IMR-90 (cell line): Measurements from ENCODE around the gene DIAPH1. TPM values are rescaled to one million over a fixed set of nuclear protein-coding genes. Genes with fewer than 3 reads are reported as not detected.

Experiments
- ATAC-seq: fragments of 200-7000 bp; cut with Tn5 transposase; 2 replicates; pipeline ENCODE4 v1.9.1; 2020; ENCODE audit warnings: low read depth, mild to moderate bottlenecking, moderate library complexity
- BruUV-seq: library from RNA; stranded (reverse); fragments of 400-500 nt; replicated peaks from 2 replicates; lab custom pipeline; 2021; lab: Mats Ljungman, UMichigan
- CTCF ChIA-PET: fragments of 300-600 bp; formaldehyde crosslinking; extraction: SDS; loops from one replicate; lab custom pipeline; 2021; ENCODE audit warnings: antibody characterized with exemption; lab: Yijun Ruan, JAX
- POLR2A ChIA-PET: fragments of 300-600 bp; sonication (Branson Sonifier 250); formaldehyde crosslinking; loops from one replicate; lab custom pipeline; 2022; ENCODE audit warnings: antibody characterized with exemption; ENCODE audit not compliant: unreplicated experiment; lab: Charles Lee
- DNase-seq: peaks from one replicate; pipeline ENCODE4 v3.0.0; 2013
- H2AFZ ChIP-seq: replicated peaks from 2 replicates; pipeline ENCODE3; 2013; ENCODE audit warnings: low read length, mild to moderate bottlenecking; ENCODE audit not compliant: poor library complexity
- H2AK5ac ChIP-seq: 2 replicates; pipeline ENCODE4 v1.6.1; 2013; ENCODE audit warnings: low read depth, low read length, inconsistent platforms
- H2AK9ac ChIP-seq: replicated peaks from 2 replicates; pipeline ENCODE3; 2013; ENCODE audit warnings: mild to moderate bottlenecking, low read depth, low read length, moderate library complexity; ENCODE audit not compliant: poor library complexity
- H2BK120ac ChIP-seq: 2 replicates; pipeline ENCODE4 v1.6.1; 2013; ENCODE audit warnings: low read depth, low read length, inconsistent platforms
- H2BK15ac ChIP-seq: 3 replicates; pipeline ENCODE4 v1.6.1; 2013; ENCODE audit warnings: low read depth, low read length, inconsistent platforms
- H2BK20ac ChIP-seq: 2 replicates; pipeline ENCODE4 v1.6.1; 2013; ENCODE audit warnings: low read depth, mild to moderate bottlenecking, inconsistent platforms, low read length, moderate library complexity
- H2BK5ac ChIP-seq: 2 replicates; pipeline ENCODE4 v1.6.1; 2013; ENCODE audit warnings: mild to moderate bottlenecking, low read depth, low read length, inconsistent platforms; ENCODE audit not compliant: poor library complexity, severe bottlenecking
- H3K14ac ChIP-seq: replicated peaks from 2 replicates; pipeline ENCODE4 v1.6.1; 2013; ENCODE audit warnings: low read depth, low read length, inconsistent platforms
- H3K18ac ChIP-seq: 2 replicates; pipeline ENCODE4 v1.6.1; 2013; ENCODE audit warnings: low read depth, low read length, control low read depth
- H3K23ac ChIP-seq: 2 replicates; pipeline ENCODE4 v1.6.1; 2013; ENCODE audit warnings: low read depth, low read length, inconsistent platforms
- H3K27ac ChIP-seq: 2 replicates; pipeline ENCODE4 v1.5.1; 2013; ENCODE audit warnings: mild to moderate bottlenecking, control low read depth, low read length; ENCODE audit not compliant: insufficient read depth
- H3K27me3 ChIP-seq: 2 replicates; pipeline ENCODE4 v1.6.1; 2013; ENCODE audit warnings: low read length; ENCODE audit not compliant: control insufficient read depth, insufficient read depth
- H3K36me3 ChIP-seq: 2 replicates; pipeline ENCODE4 v1.6.1; 2013; ENCODE audit warnings: low read length, mixed read lengths; ENCODE audit not compliant: control insufficient read depth, insufficient read depth
- H3K4ac ChIP-seq: 2 replicates; pipeline ENCODE4 v1.6.1; 2013; ENCODE audit warnings: low read depth, low read length, inconsistent platforms
- H3K4me1 ChIP-seq: 2 replicates; pipeline ENCODE4 v1.6.1; 2013; ENCODE audit warnings: low read length, mixed read lengths; ENCODE audit not compliant: control insufficient read depth, insufficient read depth
- H3K4me2 ChIP-seq: 2 replicates; pipeline ENCODE4 v1.6.1; 2013; ENCODE audit warnings: low read depth, mild to moderate bottlenecking, control low read depth, low read length, moderate library complexity
- H3K4me3 ChIP-seq: 2 replicates; pipeline ENCODE4 v1.5.1; 2013; ENCODE audit warnings: low read depth, mild to moderate bottlenecking, control low read depth, low read length, moderate library complexity; ENCODE audit not compliant: insufficient read depth
- H3K56ac ChIP-seq: 2 replicates; pipeline ENCODE4 v1.6.1; 2013; ENCODE audit warnings: low read length, inconsistent platforms; ENCODE audit not compliant: insufficient read depth; ENCODE audit errors: extremely low read depth
- H3K79me1 ChIP-seq, 2 experiments: 2 replicates each; pipeline ENCODE4 v1.6.1; 2013; ENCODE audit warnings: low read length in 2 of 2, inconsistent platforms in 1 of 2, low read depth in 1 of 2
- H3K9ac ChIP-seq: 2 replicates; pipeline ENCODE4 v1.6.1; 2013; ENCODE audit warnings: low read depth, low read length, control low read depth
- H3K9me1 ChIP-seq: 2 replicates; pipeline ENCODE4 v1.6.1; 2013; ENCODE audit warnings: low read length, inconsistent platforms; ENCODE audit not compliant: insufficient read depth
- H3K9me3 ChIP-seq: 2 replicates; pipeline ENCODE4 v1.6.1; 2013; ENCODE audit warnings: low read length; ENCODE audit not compliant: control insufficient read depth, insufficient read depth
- H4K20me1 ChIP-seq: 2 replicates; pipeline ENCODE4 v1.6.1; 2013; ENCODE audit warnings: low read length, inconsistent platforms; ENCODE audit not compliant: insufficient read depth
- H4K5ac ChIP-seq: 2 replicates; pipeline ENCODE4 v1.6.1; 2013; ENCODE audit warnings: mild to moderate bottlenecking, low read depth, low read length, control low read depth
- H4K8ac ChIP-seq, 2 experiments: 2 replicates each; pipeline ENCODE4 v1.6.1; 2013; ENCODE audit warnings: low read depth in 2 of 2, low read length in 2 of 2, control low read depth in 1 of 2, inconsistent platforms in 1 of 2
- H4K91ac ChIP-seq: 2 replicates; pipeline ENCODE4 v1.6.1; 2013; ENCODE audit warnings: low read depth, low read length, inconsistent platforms; ENCODE audit not compliant: insufficient read depth
- BHLHE40 ChIP-seq: fragments of 150-350 bp; IDR thresholded peaks from 2 replicates; pipeline ENCODE4 v1.6.1; 2016; ENCODE audit warnings: mild to moderate bottlenecking, low read depth, low read length
- CEBPB ChIP-seq: IDR thresholded peaks from 2 replicates; pipeline ENCODE4 v1.6.1; 2012; ENCODE audit warnings: low read depth, low read length, improper control_type of control experiment
- CHD1 ChIP-seq: IDR thresholded peaks from 2 replicates; pipeline ENCODE4 v1.6.1; 2012; ENCODE audit warnings: low read depth, low read length, improper control_type of control experiment
- FOS ChIP-seq: fragments of 150-350 bp; IDR thresholded peaks from 2 replicates; pipeline ENCODE4 v1.6.1; 2016; ENCODE audit warnings: low read depth, low read length
- MAFK ChIP-seq: IDR thresholded peaks from 2 replicates; pipeline ENCODE4 v1.6.1; 2012; ENCODE audit warnings: low read depth, low read length, improper control_type of control experiment
- MAZ ChIP-seq: IDR thresholded peaks from 2 replicates; pipeline ENCODE4 v1.6.1; 2012; ENCODE audit warnings: low read depth, mild to moderate bottlenecking, low read length, improper control_type of control experiment, moderate library complexity, borderline replicate concordance
- MXI1 ChIP-seq: IDR thresholded peaks from 2 replicates; pipeline ENCODE4 v1.6.1; 2012; ENCODE audit warnings: low read depth, mild to moderate bottlenecking, low read length, moderate library complexity, borderline replicate concordance
- POLR2A ChIP-seq: IDR thresholded peaks from 2 replicates; pipeline ENCODE4 v1.6.1; 2012; ENCODE audit warnings: mild to moderate bottlenecking, low read depth, low read length
- RAD21 ChIP-seq: IDR thresholded peaks from 2 replicates; pipeline ENCODE4 v1.6.1; 2012; ENCODE audit warnings: low read length, improper control_type of control experiment
- RCOR1 ChIP-seq: IDR thresholded peaks from 2 replicates; pipeline ENCODE4 v1.6.1; 2012; ENCODE audit warnings: mild to moderate bottlenecking, low read length, improper control_type of control experiment; ENCODE audit not compliant: insufficient replicate concordance
- RFX5 ChIP-seq: IDR thresholded peaks from 2 replicates; pipeline ENCODE4 v1.8.0; 2012; ENCODE audit warnings: low read depth, mild to moderate bottlenecking, low read length, moderate library complexity
- SMC3 ChIP-seq: fragments of 150-350 bp; IDR thresholded peaks from 2 replicates; pipeline ENCODE4 v1.6.1; 2016; ENCODE audit warnings: low read depth, mild to moderate bottlenecking, antibody characterized with exemption, low read length, moderate library complexity
- USF2 ChIP-seq: fragments of 150-350 bp; IDR thresholded peaks from 2 replicates; pipeline ENCODE4 v1.6.1; 2017; ENCODE audit warnings: mild to moderate bottlenecking, antibody characterized with exemption, low read length, low read depth
- WGBS, 2 experiments: methylation state at CpG; one replicate each; pipeline versions ENCODE4 v1.1.5 to v1.1.7; 2013; ENCODE audit warnings: missing lambda C conversion rate in 2 of 2; ENCODE audit not compliant: insufficient read length in 1 of 2; ENCODE audit errors: extremely low coverage in 2 of 2; 5-methylcytosine and 5-hydroxymethylcytosine counted together
- dilution Hi-C: fragments of 300-500 bp; cut with HindIII; formaldehyde crosslinking; loops from one replicate; pipeline ENCODE4 v1.14.3; 2018; ENCODE audit warnings: low sequenced_read_pairs; ENCODE audit not compliant: unreplicated experiment
- in situ Hi-C: fragments of 300-500 bp; cut with MboI; formaldehyde crosslinking; loops from 3 replicates; pipeline ENCODE4 v1.14.3; 2019; ENCODE audit warnings: low sequenced_read_pairs, inconsistent platforms, mixed read lengths
- intact Hi-C: fragments of 100-400 bp; cut with micrococcal nuclease; formaldehyde crosslinking; loops from 2 replicates; pipeline ENCODE4 v1.10.0; 2022
- polyA plus RNA-seq, 3 experiments: library from polyadenylated mRNA; depleted of rRNA; stranded (reverse); fragments of >200 nt; gene quantifications; 2 replicates each; pipeline ENCODE4 v1.2.3, GENCODE V29; 2012; ENCODE audit warnings: low replicate concordance in 1 of 3
- total RNA-seq: library from RNA; depleted of rRNA; stranded (reverse); fragments of >200 nt; gene quantifications from 2 replicates; pipeline ENCODE4 v1.2.3, GENCODE V29; 2012
- TF ChIP-seq, protein P1 (sequence below): conservative IDR thresholded peaks from 2 replicates; pipeline ENCODE4 v1.5.1; 2012; ENCODE audit warnings: mild to moderate bottlenecking, low read depth, low read length, improper control_type of control experiment
- TF ChIP-seq, protein P2 (sequence below): fragments of 150-350 bp; IDR thresholded peaks from 2 replicates; pipeline ENCODE4 v1.6.1; 2016; ENCODE audit warnings: low read depth, mild to moderate bottlenecking, low read length, moderate library complexity, borderline replicate concordance

DIAPH1 gene
- total and polyA plus RNA-seq, 2 of the 4 experiments (the other 2 are of a cell fraction): 12.0 to 37.4 TPM

GRCh38 chr5:141518618-141519015, 100.2 kb downstream of the DIAPH1 start:
- Histone ChIP-seq H3K56ac (no peak overlapping the region), H2BK20ac (peak overlapping the region; percentile 47; the same call in 1 of the 2 replicates), H3K79me1 (peaks cover 6 to 51% of the 10 kb centered on the region in 2 experiments; a peak in 3 of 4 replicates), H4K20me1 (no peaks in the 10 kb centered on the region), H3K9me3 (no peaks in the 10 kb centered on the region), H3K27ac (peak overlapping the region; percentile 77; the same call in 1 of the 2 replicates), H3K4me3 (no peak overlapping the region), H3K4me2 (no peak overlapping the region), H2BK5ac (peak overlapping the region; percentile 6), H2AK9ac (no peak overlapping the region), H2BK120ac (peak overlapping the region; percentile 67), H3K27me3 (no peaks in the 10 kb centered on the region), H4K5ac (peak overlapping the region; percentile 40; the same call in 1 of the 2 replicates), H3K14ac (peak overlapping the region; percentile 23; the same call in 1 of the 2 replicates), H2AFZ (no peak overlapping the region), H2AK5ac (peak overlapping the region; percentile 79), H3K18ac (peak overlapping the region; percentile 34; the same call in 1 of the 2 replicates), H2BK15ac (peak overlapping the region; percentile 56; the same call in 2 of the 3 replicates), H3K23ac (peak overlapping the region; percentile 10; the same call in 1 of the 2 replicates), H4K91ac (peak overlapping the region; percentile 6; the same call in 1 of the 2 replicates), H3K36me3 (peaks cover 5% of the 10 kb centered on the region), H3K9ac (no peak overlapping the region), H3K4ac (peak overlapping the region; percentile 74), H3K4me1 (peaks cover 52% of the 10 kb centered on the region), H3K9me1 (peaks cover 36% of the 10 kb centered on the region), H4K8ac (peak overlapping the region in 1 of 2 experiments; percentile 49; a peak in 1 of 4 replicates)
- in situ Hi-C loops: no loop called here
- ChIA-PET CTCF (interaction anchor here (0.6 to 1.4 kb wide), 2 partner anchors 37 to 39 kb away, joined by 3 to 7 read pairs; no protein-coding TSS in a partner anchor), POLR2A (no interaction called here)
- intact Hi-C loops: no loop called here
- dilution Hi-C loops: no loop called here
- DNase-seq: no peak
- TF ChIP-seq POLR2A (no peak), MAZ (no peak), CEBPB (no peak), RCOR1 (no peak), SMC3 (no peak), RAD21 (no peak), FOS (no peak), MXI1 (no peak), USF2 (no peak), RFX5 (no peak), CHD1 (no peak), MAFK (no peak), BHLHE40 (no peak)
- TF ChIP-seq, protein P1, sequence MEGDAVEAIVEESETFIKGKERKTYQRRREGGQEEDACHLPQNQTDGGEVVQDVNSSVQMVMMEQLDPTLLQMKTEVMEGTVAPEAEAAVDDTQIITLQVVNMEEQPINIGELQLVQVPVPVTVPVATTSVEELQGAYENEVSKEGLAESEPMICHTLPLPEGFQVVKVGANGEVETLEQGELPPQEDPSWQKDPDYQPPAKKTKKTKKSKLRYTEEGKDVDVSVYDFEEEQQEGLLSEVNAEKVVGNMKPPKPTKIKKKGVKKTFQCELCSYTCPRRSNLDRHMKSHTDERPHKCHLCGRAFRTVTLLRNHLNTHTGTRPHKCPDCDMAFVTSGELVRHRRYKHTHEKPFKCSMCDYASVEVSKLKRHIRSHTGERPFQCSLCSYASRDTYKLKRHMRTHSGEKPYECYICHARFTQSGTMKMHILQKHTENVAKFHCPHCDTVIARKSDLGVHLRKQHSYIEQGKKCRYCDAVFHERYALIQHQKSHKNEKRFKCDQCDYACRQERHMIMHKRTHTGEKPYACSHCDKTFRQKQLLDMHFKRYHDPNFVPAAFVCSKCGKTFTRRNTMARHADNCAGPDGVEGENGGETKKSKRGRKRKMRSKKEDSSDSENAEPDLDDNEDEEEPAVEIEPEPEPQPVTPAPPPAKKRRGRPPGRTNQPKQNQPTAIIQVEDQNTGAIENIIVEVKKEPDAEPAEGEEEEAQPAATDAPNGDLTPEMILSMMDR: no peak
- TF ChIP-seq, protein P2, sequence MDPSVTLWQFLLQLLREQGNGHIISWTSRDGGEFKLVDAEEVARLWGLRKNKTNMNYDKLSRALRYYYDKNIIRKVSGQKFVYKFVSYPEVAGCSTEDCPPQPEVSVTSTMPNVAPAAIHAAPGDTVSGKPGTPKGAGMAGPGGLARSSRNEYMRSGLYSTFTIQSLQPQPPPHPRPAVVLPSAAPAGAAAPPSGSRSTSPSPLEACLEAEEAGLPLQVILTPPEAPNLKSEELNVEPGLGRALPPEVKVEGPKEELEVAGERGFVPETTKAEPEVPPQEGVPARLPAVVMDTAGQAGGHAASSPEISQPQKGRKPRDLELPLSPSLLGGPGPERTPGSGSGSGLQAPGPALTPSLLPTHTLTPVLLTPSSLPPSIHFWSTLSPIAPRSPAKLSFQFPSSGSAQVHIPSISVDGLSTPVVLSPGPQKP: no peak
- no CpG with 5 or more reads among the region's 1 CpG for WGBS, 2 experiments
- no peak for ATAC-seq
- BruUV-seq: no TSS peak
